KG1 (cell line): Measurements from ENCODE around the gene TNNI3K.

Source experiments
- DNase-seq: peaks from one replicate; lab custom pipeline; 2025; lab: John Stamatoyannopoulos, UW

The TNNI3K gene

GRCh38 chr1:74504125-74504932 lies 269.1 kb downstream of the TNNI3K start:
- no peak for DNase-seq

- DNase-seq = no peak
These were observed 269.8 kb downstream of the TNNI3K start for GRCh38 chr1:74504933-74505512.

- no peak for DNase-seq
These were observed 270.9 kb downstream of the TNNI3K start for GRCh38 chr1:74505928-74506710.

DNA sequence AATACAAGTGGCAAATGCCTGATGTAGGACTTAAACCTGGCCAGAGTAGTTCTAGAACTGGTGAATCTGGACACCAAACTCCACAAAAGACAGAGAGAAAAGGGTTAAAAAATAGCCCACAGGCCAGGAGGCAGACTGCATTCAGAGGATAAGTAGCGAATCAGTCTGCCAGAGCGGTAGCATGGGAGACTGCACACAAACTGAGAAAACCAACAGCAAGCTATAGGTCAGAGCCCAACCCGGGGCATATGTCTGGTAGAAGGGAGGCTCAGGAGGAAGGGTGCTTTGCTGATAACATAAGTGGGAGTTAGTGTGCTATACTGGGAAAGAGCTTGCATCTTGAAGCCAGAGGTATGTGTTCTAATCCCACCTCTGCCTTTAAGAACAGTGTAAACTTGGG lies 273.3 kb downstream of the TNNI3K start:
- no peak for DNase-seq

GRCh38 chr1:74512170-74512915 lies 277.2 kb downstream of the TNNI3K start, which contains the start of gene LRRC53:
Gene LRRC53 (minus strand): TSS chr1:74512611. CDS start chr1:74483349, 29,262 bp downstream.
- DNase-seq = no peak

DNA sequence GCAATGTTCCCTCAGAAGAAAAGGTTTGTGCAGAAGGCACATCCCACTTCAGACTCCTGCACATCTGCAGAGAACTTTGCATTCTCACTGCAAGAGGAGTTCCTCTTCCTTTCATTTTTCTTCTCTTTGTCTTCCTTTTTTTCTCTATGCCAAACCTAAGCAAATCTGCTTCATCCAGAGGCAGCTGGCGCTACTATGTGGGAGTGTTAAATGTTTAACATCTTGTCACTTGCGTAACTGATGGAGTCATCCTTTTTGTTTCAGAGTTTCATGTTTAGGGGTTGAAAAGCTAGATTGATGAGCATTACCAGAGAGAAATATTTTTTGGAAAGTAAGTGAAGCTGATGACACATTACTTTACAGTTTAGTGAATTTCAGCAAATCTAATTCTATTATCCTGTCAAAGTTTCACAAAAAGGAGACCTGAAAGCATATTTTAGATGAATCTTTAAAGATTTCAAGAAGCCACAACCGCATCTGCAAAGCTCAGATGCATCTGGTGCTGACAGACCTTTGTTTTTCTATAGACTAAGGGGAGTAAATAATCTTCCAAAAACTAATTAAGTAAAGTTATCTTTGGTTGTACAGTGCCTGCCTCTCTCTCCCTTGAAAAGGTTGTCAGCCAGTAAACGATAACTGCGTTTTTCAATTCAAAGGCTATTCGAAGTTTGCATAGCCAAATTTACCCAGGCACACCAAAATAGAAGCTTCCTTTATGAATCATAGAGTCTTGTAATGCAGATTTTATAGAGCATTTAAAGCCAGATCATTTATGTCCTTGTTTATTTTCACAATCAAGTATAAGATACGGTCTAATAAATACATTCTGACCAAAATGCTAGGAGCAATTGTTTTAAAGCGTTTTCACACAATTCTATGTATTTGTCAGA lies 278.5 kb downstream of the TNNI3K start:
- DNase-seq = no peak

GRCh38 chr1:74517599-74518051 lies 282.4 kb downstream of the TNNI3K start:
- no peak for DNase-seq

DNA sequence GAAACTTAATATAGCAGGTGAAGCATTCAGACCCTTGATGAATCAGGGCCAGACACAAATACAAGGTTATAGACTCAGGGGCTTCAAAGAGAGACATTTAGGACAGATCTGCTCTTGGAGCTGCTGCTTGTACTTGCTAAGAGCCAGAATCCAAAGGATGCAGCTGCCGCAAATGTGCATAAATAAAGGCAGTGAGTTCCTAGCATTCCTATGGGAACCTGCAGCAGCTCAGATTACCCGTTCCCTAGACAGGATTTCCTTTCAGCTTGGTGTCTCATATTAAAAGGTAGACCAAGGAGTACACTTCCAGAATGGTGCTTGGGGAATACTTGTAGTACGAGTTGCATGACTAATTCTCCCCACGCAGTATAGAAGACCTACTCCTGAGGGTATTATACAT lies 287.0 kb downstream of the TNNI3K start:
- no peak for DNase-seq

GRCh38 chr1:74523873-74524480 lies 288.8 kb downstream of the TNNI3K start:
- no peak for DNase-seq

- DNase-seq = no peak
These were observed 291.5 kb downstream of the TNNI3K start for GRCh38 chr1:74526708-74527107.

- no peak for DNase-seq
These were observed 292.9 kb downstream of the TNNI3K start for GRCh38 chr1:74528123-74528522.

DNA sequence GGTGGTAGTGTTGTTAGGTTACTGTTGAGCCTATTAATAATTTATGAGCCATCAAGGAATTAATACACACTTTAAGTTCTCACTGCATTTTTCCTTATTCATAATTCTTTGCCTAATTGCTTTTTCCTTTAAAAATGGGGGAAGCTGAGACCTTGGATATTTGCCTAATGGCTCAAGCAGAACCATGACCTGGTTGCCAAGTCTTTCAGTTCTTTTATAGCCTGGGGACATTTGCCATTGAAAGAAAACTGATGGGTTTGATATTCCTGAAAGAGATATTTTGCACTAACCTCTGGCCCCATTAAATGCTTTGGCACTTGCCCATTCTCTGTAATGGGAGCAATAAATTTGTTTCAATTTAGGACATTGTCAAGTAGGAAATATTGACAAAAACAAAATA lies 295.7 kb downstream of the TNNI3K start:
- no peak for DNase-seq

DNA sequence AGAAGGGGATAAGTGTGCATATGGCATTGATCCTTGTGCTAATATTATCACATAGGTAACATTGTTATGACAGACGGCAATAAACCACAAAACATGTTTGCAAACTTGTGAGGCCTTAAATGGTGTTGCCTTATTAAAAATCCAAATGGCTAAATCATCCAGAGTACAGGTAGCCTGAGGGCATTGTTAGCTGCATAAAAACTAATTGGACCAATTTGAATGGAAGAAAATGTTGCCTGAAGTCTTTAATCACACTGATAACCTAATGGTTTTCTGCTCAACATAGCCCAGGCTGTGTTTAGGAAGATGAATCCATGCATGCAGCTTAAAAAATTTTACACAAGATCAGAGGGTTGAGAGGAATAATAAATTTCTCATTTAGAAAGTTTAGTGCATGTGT lies 296.6 kb downstream of the TNNI3K start:
- no peak for DNase-seq

DNA sequence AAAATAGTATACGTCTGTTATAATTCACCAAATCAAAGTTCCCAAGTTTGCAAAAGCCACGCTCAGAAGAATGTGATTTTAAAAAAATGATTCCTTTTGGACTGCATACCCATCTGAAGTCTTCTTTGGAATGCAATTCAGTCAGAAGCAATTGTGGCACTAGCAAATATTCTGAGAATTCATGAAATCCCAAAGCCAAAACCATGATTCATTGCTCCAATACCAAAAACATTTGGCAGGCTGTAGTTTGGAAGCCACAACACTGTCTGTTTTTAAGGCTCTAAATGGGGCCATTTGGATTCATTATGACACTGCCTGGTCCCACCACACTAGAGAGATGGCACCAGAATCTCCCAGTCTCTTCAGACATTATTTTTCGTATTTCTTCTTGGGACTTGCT lies 299.1 kb downstream of the TNNI3K start:
- DNase-seq = no peak

DNA sequence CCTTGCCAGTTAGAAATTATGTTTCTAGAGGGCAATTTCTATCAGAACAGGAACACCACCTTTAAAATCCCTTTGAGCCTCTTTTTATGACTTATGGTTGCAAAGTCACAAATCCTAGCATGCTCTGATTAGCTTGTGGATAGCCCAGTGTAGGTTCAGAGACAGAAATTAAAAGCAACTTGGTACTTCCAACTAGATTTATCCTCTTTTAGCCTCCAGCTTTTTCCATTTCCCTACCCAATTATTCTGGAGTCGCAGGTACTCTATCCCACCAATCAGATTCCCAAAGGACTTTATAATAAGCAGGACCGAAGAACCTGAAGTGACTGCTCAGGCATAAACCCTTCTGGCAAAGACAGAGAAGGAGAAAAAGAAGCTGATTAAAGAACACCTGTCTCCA lies 310.6 kb downstream of the TNNI3K start:
- DNase-seq = no peak

GRCh38 chr1:74548961-74549750 lies 314.0 kb downstream of the TNNI3K start:
- no peak for DNase-seq

GRCh38 chr1:74549932-74550331 lies 314.7 kb downstream of the TNNI3K start:
- no peak for DNase-seq

DNA sequence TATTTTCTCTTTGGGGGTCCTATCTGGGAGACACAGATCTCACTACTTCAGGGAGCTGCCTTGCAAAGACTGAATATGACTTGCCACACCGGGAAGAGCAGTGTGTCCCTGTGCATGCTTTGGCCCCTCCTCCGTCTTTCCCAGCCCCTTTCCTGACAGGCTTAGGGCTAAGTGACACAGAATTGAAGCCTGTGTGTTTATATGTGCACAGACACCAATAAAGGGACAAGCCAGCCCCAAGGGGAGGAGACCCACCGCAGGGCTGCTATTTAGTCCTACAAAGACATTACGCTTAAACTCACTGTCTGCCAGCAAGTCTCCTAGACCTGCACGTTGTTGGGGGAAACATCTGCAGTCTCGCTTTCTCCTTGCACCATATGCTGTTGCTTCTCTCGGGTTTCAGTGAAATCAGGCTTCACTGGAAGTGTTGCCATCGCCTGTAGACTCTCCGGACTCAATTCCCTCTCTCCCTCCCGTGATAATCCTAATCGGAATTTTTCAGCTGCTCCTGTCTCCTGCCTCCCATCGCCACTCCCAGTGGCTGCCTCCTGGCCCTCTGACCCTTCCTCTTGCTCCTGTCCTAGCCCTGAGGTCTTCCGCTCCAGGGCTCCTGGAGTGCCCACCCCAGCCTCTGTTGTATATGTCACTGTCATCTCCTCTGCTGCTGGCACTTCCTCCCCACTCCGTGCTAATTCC lies 335.8 kb downstream of the TNNI3K start:
- no peak for DNase-seq

DNA sequence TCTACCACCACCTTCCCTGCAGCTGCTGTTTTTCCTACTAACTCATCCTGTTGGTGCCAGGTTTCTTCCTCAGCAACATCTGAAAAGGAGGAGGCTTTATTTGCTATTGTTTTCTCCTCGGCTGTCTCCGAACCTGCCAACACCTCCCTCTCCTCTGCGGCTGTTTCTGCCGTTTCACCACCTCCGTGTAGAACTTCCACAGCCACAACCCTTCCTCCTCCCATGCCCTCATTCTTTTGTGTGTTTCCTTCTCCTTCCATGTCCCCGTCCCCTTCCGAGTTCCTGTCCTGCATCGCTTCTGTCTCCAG lies 336.3 kb downstream of the TNNI3K start:
- DNase-seq = no peak
